Neuronal stem cell (in vitro differentiated cells): ENCODE measurements around the gene TBC1D5.

Experiments used
- DNase-seq: peaks from one replicate; pipeline ENCODE4 v3.0.0-alpha.2; 2013; ENCODE audit warnings: low spot score
- H2AFZ ChIP-seq: one replicate; pipeline ENCODE4 v1.6.1; 2013; ENCODE audit warnings: mild to moderate bottlenecking, low read length, inconsistent platforms
- H2AK5ac ChIP-seq: 2 replicates; pipeline ENCODE4 v1.6.1; 2013; ENCODE audit warnings: low read depth, mild to moderate bottlenecking, inconsistent platforms, low read length, moderate library complexity, mixed read lengths
- H2BK120ac ChIP-seq: 2 replicates; pipeline ENCODE4 v1.6.1; 2013; ENCODE audit warnings: low read depth, mild to moderate bottlenecking, inconsistent platforms, low read length, moderate library complexity, mixed read lengths
- H2BK12ac ChIP-seq: one replicate; pipeline ENCODE4 v1.6.1; 2013; ENCODE audit warnings: low read length, inconsistent platforms
- H2BK15ac ChIP-seq: 2 replicates; pipeline ENCODE4 v1.6.1; 2013; ENCODE audit warnings: mild to moderate bottlenecking, low read length, inconsistent platforms, mixed read lengths
- H2BK5ac ChIP-seq: one replicate; pipeline ENCODE4 v1.6.1; 2013; ENCODE audit warnings: inconsistent platforms, mild to moderate bottlenecking, low read length, moderate library complexity
- H3K14ac ChIP-seq: one replicate; pipeline ENCODE4 v1.6.1; 2013; ENCODE audit warnings: low read length, inconsistent platforms
- H3K18ac ChIP-seq: 2 replicates; pipeline ENCODE4 v1.6.1; 2013; ENCODE audit warnings: low read length, inconsistent platforms
- H3K23ac ChIP-seq: 2 replicates; pipeline ENCODE4 v1.6.1; 2013; ENCODE audit warnings: low read depth, mild to moderate bottlenecking, mixed read lengths, low read length, inconsistent platforms; ENCODE audit not compliant: poor library complexity
- H3K27ac ChIP-seq: replicated peaks from 3 replicates; pipeline ENCODE4 v1.5.1; 2013; ENCODE audit warnings: low read length, inconsistent platforms
- H3K27me3 ChIP-seq, 3 experiments: 2 replicates each; pipeline ENCODE4 v1.6.1; 2013; ENCODE audit warnings: low read length in 3 of 3, mild to moderate bottlenecking in 2 of 3, inconsistent platforms in 1 of 3, low read depth in 1 of 3, mixed read lengths in 1 of 3, moderate library complexity in 1 of 3; ENCODE audit not compliant: control insufficient read depth in 3 of 3, insufficient read depth in 3 of 3
- H3K36me3 ChIP-seq, 2 donors: replicated peaks in 1 of 2; 2 replicates each; pipeline ENCODE4 v1.6.1; 2013; ENCODE audit warnings: low read length in 2 of 2; ENCODE audit not compliant: control insufficient read depth in 2 of 2, insufficient read depth in 2 of 2
- H3K4ac ChIP-seq: 2 replicates; pipeline ENCODE4 v1.6.1; 2013; ENCODE audit warnings: inconsistent platforms, mild to moderate bottlenecking, low read length, moderate library complexity
- H3K4me1 ChIP-seq, 2 donors: 1 replicate in 1 of 2; 2 replicates in 1 of 2; pipeline ENCODE4 v1.6.1; 2013; ENCODE audit warnings: low read length in 2 of 2, low read depth in 1 of 2; ENCODE audit not compliant: control insufficient read depth in 2 of 2, insufficient read depth in 1 of 2
- H3K4me2 ChIP-seq: one replicate; pipeline ENCODE4 v1.6.1; 2013; ENCODE audit warnings: mild to moderate bottlenecking, low read length, inconsistent platforms; ENCODE audit not compliant: insufficient read depth, poor library complexity, severe bottlenecking
- H3K4me3 ChIP-seq, 2 donors: 2 replicates each; pipeline ENCODE4 v1.5.1; 2013; ENCODE audit warnings: low read length in 2 of 2, mild to moderate bottlenecking in 2 of 2, inconsistent platforms in 1 of 2, moderate library complexity in 1 of 2
- H3K79me1 ChIP-seq: one replicate; pipeline ENCODE4 v1.6.1; 2013; ENCODE audit warnings: low read depth, mild to moderate bottlenecking, inconsistent platforms, low read length, moderate library complexity
- H3K9ac ChIP-seq: one replicate; pipeline ENCODE4 v1.6.1; 2013; ENCODE audit warnings: mild to moderate bottlenecking, low read depth, low read length, inconsistent platforms; ENCODE audit not compliant: poor library complexity
- H3K9me3 ChIP-seq, 2 donors: replicated peaks in 1 of 2; 2 replicates each; pipeline versions ENCODE3 to v1.6.1; 2013; ENCODE audit warnings: low read length in 2 of 2, mild to moderate bottlenecking in 2 of 2, inconsistent platforms in 1 of 2, low read depth in 1 of 2, mixed read lengths in 1 of 2, moderate library complexity in 1 of 2; ENCODE audit not compliant: control insufficient read depth in 2 of 2, insufficient read depth in 1 of 2
- H4K8ac ChIP-seq: one replicate; pipeline ENCODE4 v1.6.1; 2013; ENCODE audit warnings: low read depth, mild to moderate bottlenecking, inconsistent platforms, low read length, moderate library complexity
- H4K91ac ChIP-seq: one replicate; pipeline ENCODE4 v1.6.1; 2013; ENCODE audit warnings: low read length, low read depth, mild to moderate bottlenecking, inconsistent platforms; ENCODE audit not compliant: poor library complexity
- WGBS, 2 donors: extraction: QIAGEN DNeasy Blood & Tissue Kit; methylation state at CpG; one replicate each; pipeline ENCODE4 v1.1.7; 2013; ENCODE audit warnings: missing lambda C conversion rate in 2 of 2, mixed read lengths in 1 of 2; ENCODE audit not compliant: insufficient read length in 2 of 2, insufficient replicate concordance in 1 of 2; ENCODE audit errors: extremely low coverage in 2 of 2; 5-methylcytosine and 5-hydroxymethylcytosine counted together

TBC1D5 gene

DNA sequence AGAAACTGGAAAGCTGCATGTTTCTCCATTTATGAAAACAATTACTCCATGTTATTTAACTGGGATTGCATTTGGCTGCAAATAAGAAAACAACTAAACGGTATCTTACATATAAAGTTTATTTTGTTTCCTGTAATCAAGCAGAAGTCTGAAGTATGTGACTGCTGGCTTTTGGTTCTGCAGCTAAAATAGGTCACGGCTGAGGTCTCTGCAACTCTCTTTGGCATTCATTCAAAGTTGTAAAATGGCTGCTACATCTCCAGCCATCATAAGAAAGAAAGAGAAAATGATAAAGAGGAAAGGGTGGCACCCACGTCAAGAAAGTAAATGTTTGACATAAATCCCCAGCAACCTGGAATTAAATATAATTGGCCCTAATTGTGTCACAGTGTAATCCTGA, 406.1 kb downstream of the TBC1D5 start:
- no peaks in the 10 kb centered on the region for H3K4me1 ChIP-seq
- no peak overlapping the region for H3K18ac ChIP-seq
- no peak overlapping the region for H3K4me3 ChIP-seq
- no peak for DNase-seq
- H2BK120ac ChIP-seq = no peak overlapping the region
- WGBS, 2 donors = no CpG with 5 or more reads among the region's 3 CpGs
- H3K4me2 ChIP-seq = no peak overlapping the region
- H3K36me3 ChIP-seq = peaks cover 0 to 2% of the 10 kb centered on the region in 2 donors
- no peak overlapping the region for H3K4ac ChIP-seq
- no peak overlapping the region for H2BK5ac ChIP-seq
- no peak overlapping the region for H3K14ac ChIP-seq
- no peaks in the 10 kb centered on the region for H3K9me3 ChIP-seq
- H3K27me3 ChIP-seq = no peaks in the 10 kb centered on the region
- H3K79me1 ChIP-seq = no peaks in the 10 kb centered on the region
- no peak overlapping the region for H4K91ac ChIP-seq
- no peak overlapping the region for H3K27ac ChIP-seq
- no peak overlapping the region for H2AFZ ChIP-seq
- H3K23ac ChIP-seq = no peak overlapping the region
- H2AK5ac ChIP-seq = no peak overlapping the region
- no peak overlapping the region for H2BK15ac ChIP-seq
- H4K8ac ChIP-seq = no peak overlapping the region
- no peak overlapping the region for H2BK12ac ChIP-seq
- no peak overlapping the region for H3K9ac ChIP-seq

DNA sequence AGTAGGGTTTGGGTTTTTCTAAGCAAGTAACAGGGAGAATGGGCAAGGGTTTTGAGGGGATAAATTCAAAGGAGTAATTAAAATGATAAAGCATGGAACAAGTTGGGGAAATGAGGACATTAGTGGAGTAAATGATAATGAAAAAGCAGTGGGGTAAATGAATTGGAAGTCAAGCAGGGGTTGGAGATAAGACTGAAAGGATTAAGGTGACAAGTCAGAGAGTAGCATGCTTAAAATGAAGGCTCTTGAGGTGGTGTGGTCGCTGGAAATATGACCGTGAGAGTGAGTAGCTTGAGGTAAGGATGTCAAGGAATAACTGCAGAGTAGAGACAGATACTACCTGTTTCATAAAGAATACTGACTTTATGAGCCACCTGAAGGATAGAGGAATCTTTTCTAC, 408.5 kb downstream of the TBC1D5 start:
- H3K36me3 ChIP-seq = peaks cover 0 to 2% of the 10 kb centered on the region in 2 donors
- no peaks in the 10 kb centered on the region for H3K79me1 ChIP-seq
- H4K91ac ChIP-seq = no peak overlapping the region
- H3K4me2 ChIP-seq = no peak overlapping the region
- no peak overlapping the region for H3K4me3 ChIP-seq
- H3K9me3 ChIP-seq = no peaks in the 10 kb centered on the region
- H2BK12ac ChIP-seq = no peak overlapping the region
- H2BK15ac ChIP-seq = no peak overlapping the region
- H3K4me1 ChIP-seq = no peaks in the 10 kb centered on the region
- no peak overlapping the region for H2AFZ ChIP-seq
- H2BK5ac ChIP-seq = no peak overlapping the region
- DNase-seq = no peak
- H3K9ac ChIP-seq = no peak overlapping the region
- H4K8ac ChIP-seq = no peak overlapping the region
- no peak overlapping the region for H2AK5ac ChIP-seq
- no peak overlapping the region for H3K27ac ChIP-seq
- H3K18ac ChIP-seq = no peak overlapping the region
- H3K27me3 ChIP-seq = no peaks in the 10 kb centered on the region
- H3K4ac ChIP-seq = no peak overlapping the region
- H3K23ac ChIP-seq = no peak overlapping the region
- WGBS, 2 donors = no CpG with 5 or more reads among the region's 2 CpGs
- no peak overlapping the region for H3K14ac ChIP-seq
- H2BK120ac ChIP-seq = no peak overlapping the region

DNA sequence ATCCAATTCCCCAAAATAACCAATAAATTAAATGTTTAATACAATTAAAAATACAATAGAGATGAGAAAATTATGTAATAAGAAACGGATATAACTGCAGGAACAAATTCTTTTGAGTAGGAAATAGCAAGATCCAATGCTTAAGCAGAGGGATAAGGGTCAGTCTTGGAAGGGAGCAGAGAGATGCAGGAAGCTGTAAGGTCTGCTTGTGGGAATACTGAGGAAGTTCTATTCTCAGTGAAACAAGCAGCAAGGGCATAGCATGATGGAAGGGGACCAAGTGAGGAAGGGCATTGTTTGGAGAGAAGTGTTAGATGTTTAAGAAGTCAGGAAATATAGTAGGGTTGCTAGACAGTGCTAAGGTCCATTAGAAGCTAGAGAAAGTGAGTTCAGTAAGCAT, 409.0 kb downstream of the TBC1D5 start:
- peaks cover 0 to 2% of the 10 kb centered on the region in 2 donors for H3K36me3 ChIP-seq
- no peak overlapping the region for H2BK120ac ChIP-seq
- no peak overlapping the region for H3K4ac ChIP-seq
- H3K27ac ChIP-seq = no peak overlapping the region
- H3K14ac ChIP-seq = no peak overlapping the region
- no peaks in the 10 kb centered on the region for H3K79me1 ChIP-seq
- DNase-seq = no peak
- H3K27me3 ChIP-seq = no peaks in the 10 kb centered on the region
- no peak overlapping the region for H4K91ac ChIP-seq
- H3K18ac ChIP-seq = no peak overlapping the region
- H4K8ac ChIP-seq = no peak overlapping the region
- no peak overlapping the region for H3K4me2 ChIP-seq
- H3K23ac ChIP-seq = no peak overlapping the region
- H3K4me3 ChIP-seq = no peak overlapping the region
- no CpG with 5 or more reads among the region's 1 CpG for WGBS, 2 donors
- no peak overlapping the region for H3K9ac ChIP-seq
- H2BK12ac ChIP-seq = no peak overlapping the region
- H3K9me3 ChIP-seq = no peaks in the 10 kb centered on the region
- H2AFZ ChIP-seq = no peak overlapping the region
- H2AK5ac ChIP-seq = no peak overlapping the region
- no peak overlapping the region for H2BK5ac ChIP-seq
- H3K4me1 ChIP-seq = no peaks in the 10 kb centered on the region
- H2BK15ac ChIP-seq = no peak overlapping the region

DNA sequence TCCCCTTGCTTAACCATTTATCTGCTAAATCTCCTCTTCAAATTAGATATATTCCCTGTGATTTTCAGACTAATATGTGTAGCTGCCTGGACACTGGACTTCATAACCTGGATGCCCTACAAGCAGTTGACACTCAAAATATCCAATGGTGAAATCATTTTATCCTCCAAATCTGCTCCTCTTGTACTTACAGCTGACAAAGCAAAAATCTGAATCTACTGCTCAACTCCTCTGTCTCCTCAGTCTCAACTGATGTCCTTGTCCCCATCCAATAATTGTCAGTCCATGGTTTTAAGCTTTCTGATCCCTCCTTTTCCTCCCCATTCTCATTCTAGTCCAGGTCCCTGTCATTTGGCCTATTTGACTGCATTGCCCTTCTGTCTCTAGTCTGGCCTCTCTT, 411.8 kb downstream of the TBC1D5 start:
- Histone ChIP-seq H4K91ac (no peak overlapping the region), H2BK15ac (no peak overlapping the region), H3K4me2 (no peak overlapping the region), H2BK12ac (no peak overlapping the region), H3K36me3 (peaks cover 0 to 4% of the 10 kb centered on the region in 2 donors), H3K18ac (no peak overlapping the region), H3K79me1 (no peaks in the 10 kb centered on the region), H3K4me3 (no peak overlapping the region), H3K4ac (no peak overlapping the region), H4K8ac (no peak overlapping the region), H3K27ac (no peak overlapping the region), H3K23ac (no peak overlapping the region), H3K9me3 (no peaks in the 10 kb centered on the region), H2BK120ac (no peak overlapping the region), H3K9ac (no peak overlapping the region), H3K14ac (no peak overlapping the region), H2BK5ac (no peak overlapping the region), H2AK5ac (no peak overlapping the region), H3K4me1 (no peaks in the 10 kb centered on the region), H2AFZ (no peak overlapping the region), H3K27me3 (no peaks in the 10 kb centered on the region)
- no peak for DNase-seq
